Measurements from ENCODE around the gene MYO3B.

The MYO3B gene

DNA sequence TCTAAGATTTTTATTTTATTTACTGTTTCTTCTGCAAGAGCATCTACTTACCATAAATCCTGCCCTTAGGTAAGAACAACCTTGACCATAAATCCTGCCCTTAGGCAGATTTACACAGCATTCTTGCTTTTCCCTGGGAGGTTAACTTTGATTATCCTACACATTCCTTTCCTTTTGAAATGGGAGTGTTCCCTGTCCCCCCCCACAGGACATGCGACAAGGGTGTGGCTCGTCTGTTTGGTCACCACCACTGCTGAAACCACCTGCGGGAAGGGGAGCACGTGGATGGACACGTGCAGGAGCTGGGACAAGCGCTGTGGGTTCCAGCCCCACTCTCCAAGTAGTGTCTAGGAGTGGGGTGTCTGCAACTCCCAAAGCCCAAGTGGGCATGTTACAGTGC lies 297.9 kb downstream of the MYO3B start:
- no peak for DNase-seq (ENCODE audit: low read depth)

DNA sequence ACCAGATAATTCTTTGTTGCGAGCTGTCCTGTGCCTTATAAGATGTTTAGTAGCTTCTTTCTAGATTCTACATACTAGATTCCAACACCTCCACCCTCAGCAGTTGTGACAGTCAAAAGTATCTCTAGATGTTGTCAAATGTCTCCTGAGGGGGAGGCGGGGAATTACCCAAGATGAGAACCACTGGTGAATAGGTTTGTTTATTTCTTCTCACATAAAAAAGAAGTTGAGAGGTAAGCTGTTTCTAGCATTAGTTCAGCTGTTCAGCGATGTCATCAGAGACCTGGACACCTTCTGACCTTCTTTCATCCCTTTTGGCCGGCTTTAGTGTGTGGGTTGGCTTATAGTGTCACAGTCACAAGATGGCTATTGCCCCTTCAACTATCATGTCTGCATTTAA lies 299.7 kb downstream of the MYO3B start:
- no peak for DNase-seq (ENCODE audit: low read depth)

DNA sequence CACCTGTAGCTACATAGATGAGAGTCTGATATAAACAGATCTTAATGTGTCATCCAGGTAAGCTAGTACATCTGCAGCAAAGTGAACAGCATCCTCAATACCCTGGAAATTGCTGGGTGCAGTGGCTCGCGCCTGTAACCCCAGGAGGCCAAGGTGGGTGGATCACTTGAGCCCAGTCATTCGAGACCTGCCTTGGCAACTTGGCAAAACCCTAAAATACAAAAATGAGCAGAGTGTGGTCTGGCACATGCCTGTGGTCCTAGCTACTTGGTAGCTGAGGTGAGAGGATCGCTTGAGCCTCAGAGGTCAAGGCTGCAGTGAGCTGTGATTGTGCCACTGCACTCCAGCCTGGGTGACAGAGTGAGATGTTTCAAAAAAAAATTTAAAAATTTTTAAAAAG lies 303.3 kb downstream of the MYO3B start:
- no peak for DNase-seq (ENCODE audit: low read depth)

DNA sequence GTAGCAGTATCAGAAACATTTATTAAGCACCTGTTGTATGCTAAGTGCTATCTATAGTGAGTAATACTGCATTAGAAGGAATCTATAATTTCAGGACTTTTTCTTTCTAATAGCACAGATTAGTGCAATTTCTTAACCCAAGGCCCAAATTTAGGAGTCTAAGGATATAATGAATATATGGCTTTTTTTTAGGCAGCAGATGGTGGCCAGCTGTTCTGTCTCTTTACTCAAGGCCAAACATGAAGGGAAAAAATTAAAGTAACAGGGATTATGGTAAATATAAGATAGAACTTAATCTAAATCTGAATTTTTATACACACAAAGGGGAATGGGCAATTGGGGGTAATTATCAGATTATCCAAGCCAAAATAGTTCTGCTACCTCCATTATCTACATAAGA lies 306.6 kb downstream of the MYO3B start:
- DNase-seq (ENCODE audit: low read depth), result no peak

DNA sequence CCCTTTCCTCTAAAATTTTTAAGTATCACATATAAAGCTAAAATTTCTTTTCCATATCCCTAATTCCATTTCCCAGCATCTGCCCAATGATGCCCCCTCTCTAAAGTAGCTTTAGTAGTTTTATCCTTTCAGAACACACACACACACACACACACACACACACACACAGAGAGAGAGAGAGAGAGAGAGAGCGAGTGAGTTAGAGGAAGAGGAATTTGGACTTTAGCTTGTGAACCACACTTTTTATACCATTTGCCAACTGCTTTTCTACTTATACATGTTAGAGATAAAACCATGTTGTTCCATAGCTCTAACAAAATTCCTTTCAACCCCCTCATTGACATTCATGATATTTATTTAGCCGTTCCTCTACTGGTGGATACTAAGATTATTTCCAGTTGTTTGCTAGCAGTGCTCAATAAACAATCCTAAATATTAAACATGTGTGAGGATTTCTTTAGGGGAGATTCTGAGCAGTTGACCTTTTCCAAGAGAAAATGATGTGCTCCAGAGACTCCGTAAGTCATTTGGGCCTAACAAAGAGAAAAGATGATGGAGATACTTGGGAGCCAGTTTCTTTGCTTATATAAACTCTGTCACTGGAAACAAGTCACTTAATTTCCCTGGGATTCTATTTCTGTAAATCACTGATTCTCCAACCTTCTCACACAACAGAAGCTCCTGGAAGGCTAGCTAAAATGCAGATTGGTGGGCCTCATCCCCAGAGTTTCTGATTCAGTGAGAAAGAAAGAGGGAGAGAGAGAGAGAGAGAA lies 307.5 kb downstream of the MYO3B start:
- DNase-seq (ENCODE audit: low read depth), result no peak

DNA sequence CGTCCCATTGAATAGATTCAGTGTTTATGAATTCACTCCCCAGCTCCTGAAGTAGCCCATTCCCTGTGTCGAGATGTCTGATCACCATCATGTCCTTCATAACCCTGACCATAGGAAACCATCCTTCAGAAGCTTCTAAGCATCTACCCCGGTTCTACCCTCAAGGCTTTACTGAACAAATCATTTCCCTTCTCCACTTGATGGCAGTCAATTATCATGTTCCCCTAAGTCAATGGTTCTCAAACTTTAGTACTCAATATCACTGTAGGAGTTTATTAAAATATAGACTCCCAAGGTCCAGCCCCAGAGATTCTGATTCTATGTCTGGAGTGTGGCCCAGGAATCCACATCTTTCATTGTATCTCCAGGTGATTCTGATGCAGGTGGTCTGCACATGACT lies 308.8 kb downstream of the MYO3B start:
- no peak for DNase-seq (ENCODE audit: low read depth)

DNA sequence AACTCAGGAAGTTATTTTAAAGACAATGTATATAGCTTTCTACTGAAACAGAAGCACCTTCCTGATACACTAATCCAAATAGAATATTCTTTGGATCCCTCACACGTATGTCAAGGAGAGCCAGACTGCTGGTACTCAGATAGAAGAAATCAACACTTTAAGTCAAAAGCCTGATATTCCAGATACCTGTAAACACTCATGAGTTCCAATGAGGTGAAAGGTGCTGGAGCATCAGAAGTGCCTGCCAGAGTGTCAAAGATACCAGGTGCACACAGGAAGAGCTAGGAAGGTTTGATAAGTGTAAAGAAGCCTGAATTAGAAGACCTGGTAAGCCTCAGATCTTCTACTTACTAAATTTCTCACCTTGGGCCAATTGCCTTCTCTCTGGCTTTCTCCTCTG lies 310.9 kb downstream of the MYO3B start:
- DNase-seq (ENCODE audit: low read depth), result no peak

DNA sequence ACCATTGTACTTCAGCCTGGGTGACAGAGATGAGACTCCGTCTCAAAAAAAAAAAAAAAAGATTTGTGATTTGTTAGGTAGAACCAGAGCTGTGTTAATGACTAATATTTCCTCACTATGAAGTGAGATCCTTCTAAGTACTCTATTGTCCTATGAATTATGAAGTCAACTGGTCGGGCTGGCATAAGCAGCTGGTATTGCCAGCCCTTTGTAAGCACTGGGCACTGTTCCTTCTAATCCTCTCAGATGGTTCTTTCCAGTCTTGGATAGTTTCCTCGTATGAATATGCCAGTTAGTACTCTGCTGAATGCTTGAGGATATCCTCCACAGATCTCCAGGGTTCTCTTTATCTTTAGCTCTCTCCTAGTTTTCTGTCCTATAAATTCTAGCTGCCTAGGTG lies 314.1 kb downstream of the MYO3B start:
- no peak for DNase-seq (ENCODE audit: low read depth)

DNA sequence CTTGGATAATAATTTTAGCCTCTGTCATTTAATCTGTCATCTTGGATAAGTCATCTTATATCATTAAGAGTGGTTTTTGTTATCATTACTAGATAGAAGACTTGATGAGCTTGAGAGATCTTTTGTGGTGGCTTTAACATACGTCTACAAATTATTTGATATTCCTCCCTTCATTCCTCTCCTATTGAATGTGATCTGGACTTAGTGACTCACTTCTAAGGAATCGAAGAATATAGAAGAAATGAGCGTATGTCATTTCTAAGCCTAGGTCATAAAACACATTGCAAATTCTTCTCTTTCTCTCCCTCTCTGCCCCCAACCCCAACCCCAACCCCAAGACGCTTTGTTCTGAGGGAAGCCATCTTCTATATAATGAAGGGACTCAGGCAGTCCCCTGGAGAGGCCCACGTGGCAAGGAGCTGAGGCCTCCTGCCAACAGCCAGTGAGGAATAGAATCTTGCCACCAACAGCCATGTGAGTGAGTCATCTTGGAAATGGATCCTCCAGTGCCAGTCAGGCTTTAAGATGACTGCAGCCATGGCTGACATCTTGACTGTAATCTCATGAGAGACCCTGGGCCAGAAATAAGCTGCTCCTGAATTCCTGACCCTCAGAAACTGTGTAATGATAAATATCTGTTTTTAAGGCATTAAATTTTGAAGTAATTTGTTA lies 315.6 kb downstream of the MYO3B start:
- DNase-seq (ENCODE audit: low read depth), result no peak

DNA sequence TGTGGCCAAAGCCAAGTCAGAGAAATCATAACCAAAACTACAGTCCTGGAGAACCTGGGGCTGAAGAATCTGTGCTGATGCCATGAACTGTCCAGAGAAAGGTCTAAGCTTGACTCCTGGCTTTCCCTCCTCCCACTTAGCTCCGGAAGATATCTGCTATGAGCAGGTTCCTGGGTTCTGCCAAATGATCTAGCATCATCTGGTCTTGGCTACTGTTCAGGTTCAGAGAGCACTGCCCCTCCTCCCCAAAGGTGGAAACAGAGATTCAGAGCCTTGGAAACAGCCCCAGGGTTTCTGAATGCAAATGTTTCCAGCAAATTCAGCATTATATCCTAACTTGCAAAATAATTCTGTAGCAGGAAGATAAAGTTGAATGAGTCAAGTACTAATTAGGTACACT lies 317.9 kb downstream of the MYO3B start:
- DNase-seq (ENCODE audit: low read depth), result no peak

DNA sequence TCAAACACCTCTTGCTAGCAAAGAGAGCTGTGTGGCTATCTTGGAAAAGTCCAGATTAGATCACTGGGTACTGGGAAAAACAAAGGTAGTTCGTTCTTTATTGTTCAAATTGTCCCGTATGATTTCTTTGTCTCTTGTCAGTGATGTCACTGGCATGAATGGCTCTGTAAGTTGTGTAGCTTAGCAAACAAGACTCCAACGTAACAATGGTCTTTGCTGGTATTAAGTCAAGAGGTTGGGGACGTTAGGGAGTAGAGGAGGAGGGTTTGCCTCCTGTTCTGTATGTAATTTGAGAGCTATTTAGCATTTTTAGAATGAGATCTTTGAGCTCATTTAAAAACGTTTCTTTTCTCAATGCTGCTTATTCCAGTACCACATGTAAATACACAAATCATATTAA lies 320.7 kb downstream of the MYO3B start:
- no peak for DNase-seq (ENCODE audit: low read depth)

DNA sequence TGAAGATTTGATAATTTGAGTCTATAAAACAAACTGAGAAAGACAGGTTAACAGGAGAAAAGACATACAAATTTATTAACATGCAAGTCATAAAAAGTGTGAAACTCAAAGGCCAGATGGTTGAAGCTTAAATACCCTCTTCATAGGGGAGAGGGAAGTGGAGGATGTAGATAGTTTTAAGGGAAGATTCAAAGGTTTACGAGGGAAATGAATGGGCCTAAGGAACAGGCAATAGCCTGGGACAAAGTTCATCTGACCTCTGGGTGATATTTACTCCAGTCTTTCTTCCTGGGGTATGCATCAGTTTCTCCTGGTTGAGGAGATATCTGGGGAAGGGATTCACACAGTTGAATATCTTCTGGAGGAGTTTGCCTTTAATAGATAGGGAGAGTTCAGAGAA lies 322.2 kb downstream of the MYO3B start:
- no peak for DNase-seq (ENCODE audit: low read depth)

DNA sequence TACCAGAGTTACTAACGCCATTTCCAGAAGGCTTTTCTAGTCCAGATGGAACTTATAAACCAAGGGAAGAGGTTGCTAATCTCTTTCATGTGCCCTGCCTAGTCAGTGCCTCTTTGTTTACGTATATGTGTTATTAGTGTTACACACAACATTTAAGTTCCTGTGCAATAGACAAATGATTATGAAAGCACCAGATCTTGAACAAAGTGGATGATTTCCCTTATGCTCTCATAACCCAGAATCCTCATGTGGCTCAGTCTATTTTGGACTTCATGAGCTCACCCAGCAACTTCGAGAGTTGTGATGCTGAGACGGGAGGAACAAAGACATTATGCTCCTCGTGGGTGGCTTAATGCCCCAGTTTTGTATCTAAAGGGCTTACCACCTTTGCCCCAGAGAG lies 322.8 kb downstream of the MYO3B start:
- DNase-seq (ENCODE audit: low read depth), result no peak

DNA sequence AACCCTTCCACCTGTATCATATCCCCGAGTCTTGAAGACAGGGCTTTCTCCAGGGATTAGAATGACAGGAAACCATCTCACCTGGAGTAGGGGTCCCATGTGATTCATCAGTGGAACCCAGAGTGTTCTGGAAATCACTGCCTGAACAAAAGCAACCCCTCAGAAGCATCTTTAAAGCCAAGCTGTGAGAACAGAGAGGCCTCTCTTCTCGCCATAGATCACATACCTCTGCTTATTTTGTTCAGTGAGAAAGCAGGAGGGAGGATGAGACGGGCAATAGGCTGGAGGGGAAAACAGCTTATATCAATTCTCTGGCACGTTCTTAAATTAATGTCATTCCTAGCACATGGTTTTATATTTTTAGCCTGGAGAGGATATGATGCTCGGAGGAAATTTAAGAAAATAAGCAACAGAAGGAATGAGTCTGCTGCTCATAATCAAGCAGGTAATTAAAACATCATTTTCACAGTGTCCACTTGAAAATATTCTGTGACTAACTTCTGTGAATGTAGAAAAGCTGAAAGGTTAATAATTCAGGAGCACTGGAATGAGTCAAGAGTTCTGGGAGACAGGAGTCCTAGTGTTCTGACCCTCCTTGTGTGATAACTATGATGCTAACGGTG lies 323.6 kb downstream of the MYO3B start:
- no peak for DNase-seq (ENCODE audit: low read depth)

DNA sequence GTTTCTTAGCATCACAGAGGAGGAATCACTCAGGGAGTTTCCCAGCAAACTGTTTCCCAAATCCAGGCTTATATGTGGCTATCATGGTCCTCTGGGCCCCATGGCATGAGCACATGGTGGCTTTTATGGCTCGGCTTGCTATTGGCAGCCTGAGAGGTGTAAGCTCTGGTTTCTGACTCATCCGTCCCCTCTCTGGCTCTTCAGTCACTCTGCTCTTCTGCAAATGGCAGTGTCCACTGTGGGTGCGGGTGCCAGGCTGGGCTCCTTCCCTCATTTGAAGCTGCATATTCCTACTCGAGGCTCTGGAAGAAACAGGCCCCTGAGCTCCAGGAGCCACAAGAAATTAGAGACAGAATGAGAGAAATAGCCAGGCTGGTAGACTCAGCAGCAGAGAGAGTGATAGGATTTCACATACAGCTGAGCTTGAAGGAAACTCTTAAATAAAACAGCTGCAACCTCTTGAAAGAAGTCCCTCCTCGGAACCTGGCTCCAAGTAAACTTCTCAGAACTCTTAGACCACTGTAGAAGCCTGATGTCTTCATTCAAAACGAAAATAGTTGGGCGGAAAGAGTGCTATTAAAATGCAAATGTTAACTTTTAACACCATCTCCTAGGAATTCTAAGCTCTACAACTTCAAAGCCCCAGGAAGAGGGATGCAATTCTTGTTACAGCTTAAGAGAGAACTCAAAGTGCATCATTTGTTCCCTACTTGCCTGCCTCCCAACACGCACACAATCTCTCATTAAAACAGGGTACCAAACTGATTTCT lies 324.6 kb downstream of the MYO3B start:
- no peak for DNase-seq (ENCODE audit: low read depth)

DNA sequence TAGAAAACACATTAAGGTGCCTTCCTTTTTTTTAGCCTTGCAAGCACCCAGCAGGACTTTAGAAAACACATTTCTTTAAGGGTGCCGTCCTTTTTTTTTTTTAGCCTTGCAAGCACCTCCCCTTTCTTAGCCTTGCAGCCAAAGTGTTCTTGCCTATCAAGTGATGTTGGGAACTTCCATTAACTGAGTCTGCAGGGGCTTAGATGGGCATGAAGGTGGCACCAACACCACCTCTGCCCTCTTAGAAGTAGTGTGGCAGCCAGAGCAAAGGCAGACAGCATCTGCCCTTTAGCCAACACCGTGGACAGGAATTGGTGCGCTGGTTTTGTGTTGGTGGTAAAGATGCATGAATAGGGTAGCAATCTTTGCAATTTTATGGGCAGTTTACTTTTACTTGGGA lies 325.6 kb downstream of the MYO3B start:
- DNase-seq (ENCODE audit: low read depth), result no peak

DNA sequence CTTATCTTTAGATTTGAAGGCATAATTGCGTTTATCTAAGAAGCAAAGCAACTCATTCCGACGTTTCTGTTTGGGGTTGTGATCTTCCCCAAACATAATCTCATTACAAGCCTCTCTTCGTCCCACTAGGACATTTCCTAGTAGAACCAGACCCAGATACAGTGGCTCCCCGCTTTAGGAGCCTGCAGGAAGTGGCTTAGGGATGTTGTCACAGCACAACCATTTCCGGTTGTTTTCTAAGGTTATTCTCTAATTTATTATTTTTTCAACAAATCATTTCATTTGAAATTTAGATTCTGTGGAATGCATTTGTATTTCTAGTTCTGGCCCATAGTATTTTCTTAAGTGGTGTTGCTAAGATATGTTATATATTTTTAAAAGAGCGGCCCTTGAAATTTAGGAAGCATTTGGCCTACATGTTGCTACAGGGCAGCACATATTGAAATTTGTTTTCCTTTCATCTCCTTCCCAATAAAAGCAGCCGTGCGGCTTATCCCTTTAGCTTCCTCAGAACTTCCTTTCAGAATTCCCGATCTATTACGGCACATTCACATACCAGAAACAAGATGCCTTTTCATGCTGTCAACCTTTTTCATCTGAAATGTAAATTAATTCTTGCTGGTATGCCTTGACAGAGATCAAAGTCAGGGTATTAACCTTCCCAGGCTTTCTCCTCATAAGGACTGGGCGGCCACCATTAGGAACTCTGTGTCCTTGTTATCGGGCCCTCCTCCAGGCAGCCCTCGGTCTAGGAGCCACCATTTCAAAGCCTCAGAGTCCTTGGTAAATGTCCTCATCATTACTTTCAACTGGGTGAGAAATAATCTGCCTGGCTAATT lies 326.2 kb downstream of the MYO3B start:
- no peak for DNase-seq (ENCODE audit: low read depth)

DNA sequence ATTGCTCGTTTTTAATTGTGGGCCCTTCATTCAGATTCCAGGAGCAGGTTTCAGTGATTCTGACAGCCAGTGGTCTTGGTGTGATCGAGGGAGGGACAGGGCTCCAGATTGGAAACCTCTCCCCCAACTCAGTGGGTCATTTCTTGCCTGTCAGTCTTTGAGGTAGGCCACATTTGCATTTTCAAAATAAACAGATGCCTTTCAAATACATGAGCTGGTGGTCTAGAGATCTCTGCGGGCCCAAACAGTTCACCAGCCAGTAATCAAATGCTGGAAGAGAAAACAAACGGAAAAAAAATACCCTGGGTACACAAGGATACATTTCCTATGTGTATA lies 326.8 kb downstream of the MYO3B start:
- DNase-seq (ENCODE audit: low read depth), result no peak

DNA sequence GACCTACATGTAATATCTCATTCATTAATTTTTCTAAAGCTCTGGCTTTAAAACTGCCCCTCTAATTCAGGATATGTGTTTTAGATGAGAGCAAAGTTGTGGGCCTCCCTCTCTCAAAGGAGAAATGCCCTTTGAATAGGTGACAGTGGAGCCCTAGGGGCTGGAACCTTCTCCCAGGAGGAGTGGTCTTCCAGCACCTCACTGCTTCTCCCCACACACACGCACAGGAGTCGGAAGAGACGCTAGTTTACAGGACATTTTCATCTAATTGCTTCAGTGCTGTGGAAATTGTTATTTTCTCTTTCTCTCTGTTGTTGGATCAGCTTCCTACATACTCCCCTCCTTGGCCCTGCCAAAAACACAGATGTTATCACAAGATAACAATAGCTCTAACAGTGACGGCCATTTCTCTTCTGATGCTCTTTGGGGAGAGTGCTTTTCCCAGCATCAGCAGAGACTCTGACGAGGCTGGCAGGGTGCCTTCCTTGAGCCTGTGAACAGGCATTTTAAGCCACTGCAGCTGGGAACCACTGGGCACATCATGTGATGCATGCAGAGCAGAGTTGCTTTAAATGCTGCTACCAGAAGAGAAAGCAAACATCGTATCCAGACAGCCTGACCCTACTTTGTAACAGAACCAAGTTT lies 327.8 kb downstream of the MYO3B start:
- peak; percentile 53 for DNase-seq (ENCODE audit: low read depth)

DNA sequence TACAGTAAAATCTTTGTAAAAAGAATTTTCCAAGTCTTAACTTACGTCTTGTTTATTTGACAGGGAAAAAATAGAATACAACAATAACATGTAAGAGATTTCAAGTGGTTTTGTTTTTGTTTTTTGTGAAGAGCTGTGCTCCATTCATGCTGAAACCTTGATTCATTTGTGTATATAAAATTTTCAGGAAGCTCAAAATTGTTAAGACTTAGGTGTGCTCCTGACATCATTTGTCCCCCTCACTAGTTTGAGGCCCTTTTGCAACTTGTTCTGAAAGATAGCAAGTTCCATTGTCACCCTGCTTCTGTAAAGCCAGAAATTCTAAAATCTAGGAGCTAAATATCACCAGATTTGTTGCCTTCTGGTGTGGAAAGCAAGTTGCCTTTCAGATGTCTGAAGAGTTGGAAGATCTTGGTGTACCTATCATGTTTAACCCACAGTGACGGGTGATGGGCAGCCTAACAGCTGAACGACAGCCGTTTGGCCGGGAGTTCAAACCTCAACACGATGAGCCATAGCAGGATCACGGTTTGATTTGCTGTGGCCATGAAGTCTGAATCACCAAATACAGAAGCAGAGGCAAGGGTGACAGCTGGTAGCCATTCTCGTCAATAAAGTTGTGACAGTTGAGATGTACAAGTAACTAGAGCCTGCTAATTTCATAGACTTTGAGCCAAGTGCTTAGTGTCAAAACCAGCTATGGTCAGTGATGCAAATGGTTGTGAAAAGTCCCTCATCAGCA lies 331.7 kb downstream of the MYO3B start:
- DNase-seq (ENCODE audit: low read depth), result no peak

DNA sequence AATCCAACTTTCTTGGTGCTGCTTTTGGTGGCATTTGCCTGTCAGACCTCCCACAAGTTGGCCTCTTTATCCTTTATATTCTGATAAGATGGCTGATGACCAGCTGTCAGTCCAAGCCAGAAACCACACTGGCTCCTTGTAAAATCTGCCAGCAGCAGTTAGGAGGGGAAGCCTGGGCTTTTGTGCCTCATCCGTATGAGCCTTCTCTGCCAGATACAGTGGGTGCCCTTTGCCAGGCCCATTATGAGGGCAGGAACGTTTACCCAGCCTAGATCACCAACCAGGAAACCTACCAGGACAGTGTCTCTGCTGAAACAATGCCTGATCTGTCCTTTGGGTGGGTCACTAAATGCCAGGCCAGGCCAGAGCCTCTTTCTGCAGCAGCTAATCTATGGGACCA lies 334.3 kb downstream of the MYO3B start:
- DNase-seq (ENCODE audit: low read depth), result no peak
